ENCODE measurements around the gene SMIM23. TPM values are rescaled to one million over a fixed set of nuclear protein-coding genes. Genes with fewer than 3 reads are reported as not detected.

The SMIM23 gene
- total and polyA plus RNA-seq, 2 of the 4 experiments (the other 2 are of a cell fraction), result not detected

GRCh38 chr5:171750311-171750788 is 35.3 kb upstream of the SMIM23 start:
- dilution Hi-C loops (cut with HindIII; ENCODE audit: low sequenced_read_pairs, unreplicated experiment), result no loop called here

More at GRCh38 chr5:171750311-171750788, 35.3 kb upstream of the SMIM23 start:
- Histone ChIP-seq H3K4me2 (ENCODE audit: low read depth, low read length) (no peak overlapping the region), H3K23ac (ENCODE audit: low read depth, low read length) (no peak overlapping the region), H3K4me1 (ENCODE audit: control insufficient read depth, insufficient read depth, low read length) (no peaks in the 10 kb centered on the region), H3K18ac (ENCODE audit: low read depth, low read length) (no peak overlapping the region), H3K56ac (ENCODE audit: extremely low read depth, insufficient read depth, low read length) (no peak overlapping the region), H4K20me1 (ENCODE audit: insufficient read depth, low read length) (no peaks in the 10 kb centered on the region), H3K79me1 (ENCODE audit: low read depth in 1 of 2, low read length in 2 of 2) (no peaks in the 10 kb centered on the region), H2BK5ac (ENCODE audit: low read depth, low read length, poor library complexity, severe bottlenecking) (no peak overlapping the region), H3K36me3 (ENCODE audit: control insufficient read depth, insufficient read depth, low read length) (no peaks in the 10 kb centered on the region), H3K9ac (ENCODE audit: low read depth, low read length) (no peak overlapping the region), H3K14ac (replicated peaks; ENCODE audit: low read depth, low read length) (no peak overlapping the region), H3K4me3 (ENCODE audit: insufficient read depth, low read depth, low read length) (no peak overlapping the region), H3K27ac (ENCODE audit: insufficient read depth, low read length) (no peak overlapping the region), H2AK9ac (replicated peaks; ENCODE audit: low read depth, low read length, poor library complexity) (no peak overlapping the region), H3K9me1 (ENCODE audit: insufficient read depth, low read length) (no peaks in the 10 kb centered on the region), H2AFZ (replicated peaks; ENCODE audit: low read length, poor library complexity) (peak overlapping the region; percentile 37), H2AK5ac (ENCODE audit: low read depth, low read length) (no peak overlapping the region), H3K27me3 (ENCODE audit: control insufficient read depth, insufficient read depth, low read length) (peaks cover 3% of the 10 kb centered on the region; the same call in 1 of the 2 replicates), H2BK15ac (ENCODE audit: low read depth, low read length) (no peak overlapping the region), H4K91ac (ENCODE audit: insufficient read depth, low read depth, low read length) (no peak overlapping the region), H2BK120ac (ENCODE audit: low read depth, low read length) (no peak overlapping the region), H4K8ac (ENCODE audit: low read depth in 2 of 2, low read length in 2 of 2) (no peak overlapping the region), H3K9me3 (ENCODE audit: control insufficient read depth, insufficient read depth, low read length) (no peaks in the 10 kb centered on the region), H3K4ac (ENCODE audit: low read depth, low read length) (no peak overlapping the region), H4K5ac (ENCODE audit: low read depth, low read length) (no peak overlapping the region), H2BK20ac (ENCODE audit: low read depth, low read length) (no peak overlapping the region)
- no peak for TF ChIP-seq MAFK (IDR thresholded peaks at IDR 0.05; ENCODE audit: low read depth, low read length)
- no peak for TF ChIP-seq NFE2L2 (IDR thresholded peaks at IDR 0.05; ENCODE audit: low read depth, low read length)
- TF ChIP-seq ELK1 (IDR thresholded peaks at IDR 0.05; ENCODE audit: borderline replicate concordance, low read depth, low read length), result no peak
- TF ChIP-seq CEBPB (IDR thresholded peaks at IDR 0.05; ENCODE audit: low read depth, low read length), result no peak
- TF ChIP-seq SMC3 (IDR thresholded peaks at IDR 0.05; ENCODE audit: low read depth, low read length), result no peak
- TF ChIP-seq CTCF (conservative IDR thresholded peaks at IDR 0.05; ENCODE audit: low read depth, low read length), result no peak
- TF ChIP-seq RCOR1 (IDR thresholded peaks at IDR 0.05; ENCODE audit: insufficient replicate concordance, low read length), result no peak
- TF ChIP-seq POLR2A (IDR thresholded peaks at IDR 0.05; ENCODE audit: low read depth, low read length), result no peak
- TF ChIP-seq MAZ (IDR thresholded peaks at IDR 0.05; ENCODE audit: borderline replicate concordance, low read depth, low read length), result no peak
- TF ChIP-seq MXI1 (IDR thresholded peaks at IDR 0.05; ENCODE audit: borderline replicate concordance, low read depth, low read length), result no peak
- TF ChIP-seq CHD1 (IDR thresholded peaks at IDR 0.05; ENCODE audit: low read depth, low read length), result no peak
- no peak for TF ChIP-seq RAD21 (IDR thresholded peaks at IDR 0.05; ENCODE audit: low read length)
- TF ChIP-seq USF2 (IDR thresholded peaks at IDR 0.05; ENCODE audit: low read depth, low read length), result no peak
- no peak for TF ChIP-seq FOS (IDR thresholded peaks at IDR 0.05; ENCODE audit: low read depth, low read length)
- no peak for TF ChIP-seq RFX5 (IDR thresholded peaks at IDR 0.05; ENCODE audit: low read depth, low read length)
- ChIA-PET POLR2A (ENCODE audit: unreplicated experiment) (no interaction called here), CTCF (no interaction called here)
- intact Hi-C loops (cut with micrococcal nuclease) (no loop called here), in situ Hi-C loops (cut with MboI; ENCODE audit: low sequenced_read_pairs) (no loop called here)
- BruUV-seq (replicated peaks), result no TSS peak
- 100% methylated on average over 1 of the region's 6 CpGs; no CpG with 5 or more reads in 1 of the 2 experiments for WGBS, 2 experiments (ENCODE audit: extremely low coverage in 2 of 2, insufficient read length in 1 of 2)
- DNase-seq (peak; percentile 7), ATAC-seq (ENCODE audit: low read depth) (no peak)
